ENCODE results near the gene CDH18.
A peak's percentile ranks its signal among the peaks of the same experiment; 100 is the strongest.

CDH18 gene, protein sequence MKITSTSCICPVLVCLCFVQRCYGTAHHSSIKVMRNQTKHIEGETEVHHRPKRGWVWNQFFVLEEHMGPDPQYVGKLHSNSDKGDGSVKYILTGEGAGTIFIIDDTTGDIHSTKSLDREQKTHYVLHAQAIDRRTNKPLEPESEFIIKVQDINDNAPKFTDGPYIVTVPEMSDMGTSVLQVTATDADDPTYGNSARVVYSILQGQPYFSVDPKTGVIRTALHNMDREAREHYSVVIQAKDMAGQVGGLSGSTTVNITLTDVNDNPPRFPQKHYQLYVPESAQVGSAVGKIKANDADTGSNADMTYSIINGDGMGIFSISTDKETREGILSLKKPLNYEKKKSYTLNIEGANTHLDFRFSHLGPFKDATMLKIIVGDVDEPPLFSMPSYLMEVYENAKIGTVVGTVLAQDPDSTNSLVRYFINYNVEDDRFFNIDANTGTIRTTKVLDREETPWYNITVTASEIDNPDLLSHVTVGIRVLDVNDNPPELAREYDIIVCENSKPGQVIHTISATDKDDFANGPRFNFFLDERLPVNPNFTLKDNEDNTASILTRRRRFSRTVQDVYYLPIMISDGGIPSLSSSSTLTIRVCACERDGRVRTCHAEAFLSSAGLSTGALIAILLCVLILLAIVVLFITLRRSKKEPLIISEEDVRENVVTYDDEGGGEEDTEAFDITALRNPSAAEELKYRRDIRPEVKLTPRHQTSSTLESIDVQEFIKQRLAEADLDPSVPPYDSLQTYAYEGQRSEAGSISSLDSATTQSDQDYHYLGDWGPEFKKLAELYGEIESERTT

DNA sequence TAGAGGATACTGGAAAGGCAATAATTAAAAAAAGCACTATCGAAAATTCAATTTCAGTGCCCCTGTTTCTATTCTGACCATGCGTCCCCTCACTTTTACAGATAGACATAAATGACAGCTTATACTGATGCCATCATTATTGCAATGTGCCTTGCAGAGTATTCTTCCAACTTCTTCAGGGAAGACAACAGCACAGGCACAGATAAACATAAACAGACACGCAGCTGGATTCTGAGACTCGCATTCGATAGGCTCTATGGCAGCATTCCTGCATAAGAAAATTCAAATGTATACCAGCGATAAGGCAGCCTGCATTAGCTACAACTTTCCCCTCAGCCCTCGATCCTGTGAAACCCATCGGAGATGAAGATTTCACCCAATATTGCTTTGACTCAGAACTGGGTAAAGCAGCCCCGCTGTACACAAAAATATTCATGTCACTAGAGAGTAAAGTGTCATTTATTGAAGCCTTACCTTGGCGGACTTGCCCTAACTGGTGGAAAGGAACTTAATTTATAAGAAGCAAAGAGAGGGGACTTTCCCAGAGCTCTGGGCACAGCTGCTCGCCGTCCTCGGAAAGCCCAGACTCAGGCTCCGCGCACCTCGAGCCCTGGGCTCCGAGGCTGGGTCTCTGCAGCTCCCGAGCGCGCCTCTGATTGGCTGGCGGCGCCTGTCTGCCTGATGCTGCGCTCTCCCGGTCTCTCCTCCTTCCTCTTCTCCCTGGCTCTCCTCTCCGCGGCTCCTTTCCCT lies at the start of gene CDH18:
CDH18 (minus strand) TSS at position 589 of the 750 bp plus-strand sequence. CDS start 149,214 bp downstream, outside the sequence.
- peak; percentile 38 for DNase-seq (ENCODE audit: low read depth)

GRCh38 chr5:20034717-20035116 lies 46.7 kb upstream of the CDH18 start:
- no peak for DNase-seq (ENCODE audit: low read depth)

- DNase-seq (ENCODE audit: low read depth), result no peak
Observed at GRCh38 chr5:20033881-20034280, 45.9 kb upstream of the CDH18 start.

- DNase-seq (ENCODE audit: low read depth), result peak; percentile 5
Observed at GRCh38 chr5:20032896-20033295, 44.9 kb upstream of the CDH18 start.

GRCh38 chr5:20030125-20030524 lies 42.1 kb upstream of the CDH18 start:
- no peak for DNase-seq (ENCODE audit: low read depth)

GRCh38 chr5:20029266-20029665 lies 41.3 kb upstream of the CDH18 start:
- no peak for DNase-seq (ENCODE audit: low read depth)

DNA sequence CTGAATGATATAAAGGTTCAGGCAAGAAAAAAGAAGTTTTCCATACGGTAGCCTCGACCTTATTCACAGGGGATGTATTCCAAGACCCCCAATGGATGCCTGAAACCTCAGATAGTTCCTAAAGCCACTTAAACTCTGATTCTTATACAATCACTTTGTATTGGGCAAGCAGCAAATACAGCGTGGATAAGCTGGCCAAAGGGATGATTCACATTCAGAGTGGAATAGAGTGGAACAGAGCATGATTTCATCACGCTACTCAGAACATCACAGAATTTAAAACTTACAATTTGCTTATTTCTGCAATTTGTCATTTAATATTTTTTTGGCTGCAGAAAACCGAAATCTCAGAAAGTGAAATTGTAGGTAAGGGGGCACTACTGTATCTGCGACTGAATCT lies 40.5 kb upstream of the CDH18 start:
- DNase-seq (ENCODE audit: low read depth), result peak; percentile 48

GRCh38 chr5:20023686-20024180 lies 35.7 kb upstream of the CDH18 start:
- no peak for DNase-seq (ENCODE audit: low read depth)

DNA sequence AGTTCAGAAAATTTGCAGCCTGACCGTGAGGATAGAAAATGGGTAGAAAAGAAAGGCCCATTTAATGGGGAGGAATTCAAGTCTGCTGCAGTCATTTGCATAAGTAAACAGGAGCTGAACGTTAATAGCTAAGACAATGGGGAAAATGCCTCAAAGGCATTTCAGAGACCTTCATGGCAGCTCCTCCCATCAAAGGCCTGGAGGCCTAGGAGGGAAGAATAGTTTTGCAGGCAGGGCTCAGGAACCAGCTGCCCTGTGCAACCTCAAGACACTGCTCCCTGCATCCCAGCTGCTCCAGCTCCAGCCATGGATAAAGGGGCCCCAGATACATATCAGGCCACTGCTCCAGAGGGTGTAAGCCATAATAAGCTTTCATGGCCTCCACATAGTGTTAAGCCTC lies 32.2 kb upstream of the CDH18 start:
- no peak for DNase-seq (ENCODE audit: low read depth)

GRCh38 chr5:20017021-20017420 lies 29.0 kb upstream of the CDH18 start:
- no peak for DNase-seq (ENCODE audit: low read depth)

DNA sequence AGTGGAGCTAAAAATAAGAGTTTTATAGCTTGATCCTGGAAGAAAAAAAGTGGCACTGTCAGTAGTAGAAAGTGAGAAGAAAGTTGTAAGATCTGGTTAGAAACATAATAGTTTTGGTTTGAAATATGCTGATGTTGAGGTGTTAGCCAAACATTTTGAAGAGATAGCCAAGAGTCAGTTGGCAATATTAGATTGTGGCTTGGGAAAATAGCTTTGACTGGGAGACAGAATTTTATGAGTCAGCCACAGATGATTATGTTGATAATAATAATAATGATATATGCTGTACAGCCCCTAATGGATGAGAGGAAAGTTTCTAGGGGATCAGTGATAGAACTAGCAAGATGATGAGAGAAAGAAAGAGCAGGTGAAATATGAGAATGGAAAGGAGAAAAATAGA lies 12.4 kb upstream of the CDH18 start:
- DNase-seq (ENCODE audit: low read depth), result peak; percentile 12

GRCh38 chr5:19988457-19988856 lies 457 bp upstream of the CDH18 start:
- DNase-seq (ENCODE audit: low read depth), result no peak

- no peak for DNase-seq (ENCODE audit: low read depth)
Observed at GRCh38 chr5:19986806-19987205, 1.2 kb downstream of the CDH18 start.

DNA sequence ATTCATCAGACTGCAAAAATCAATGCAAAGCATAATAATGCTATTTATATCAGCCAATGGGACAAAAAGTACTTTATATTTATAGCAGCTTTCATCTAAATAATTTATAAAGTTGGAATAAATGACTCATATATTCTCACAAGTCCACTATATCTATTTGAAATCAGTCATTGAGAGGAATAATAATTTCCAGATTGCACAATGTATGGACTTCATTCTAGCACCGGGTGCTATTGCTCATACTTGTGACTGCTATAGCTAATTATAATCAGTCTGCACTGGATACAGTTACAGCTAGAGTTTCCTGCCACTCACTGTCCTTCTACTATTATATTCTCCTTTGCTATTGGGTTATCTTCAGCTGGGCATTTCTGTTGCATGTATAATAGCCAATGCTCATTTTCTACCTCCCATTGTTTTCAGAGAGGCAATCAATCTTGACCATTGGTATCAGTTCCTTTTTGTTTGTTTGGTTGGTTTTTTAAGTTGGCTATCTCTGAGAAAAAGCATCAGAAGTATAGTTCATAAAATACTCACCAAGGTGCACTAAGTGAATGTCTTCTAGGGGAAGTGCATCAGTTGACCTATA lies 1.9 kb downstream of the CDH18 start:
- peak; percentile 21 for DNase-seq (ENCODE audit: low read depth)

GRCh38 chr5:19978476-19978875 lies 9.5 kb downstream of the CDH18 start:
- no peak for DNase-seq (ENCODE audit: low read depth)

DNA sequence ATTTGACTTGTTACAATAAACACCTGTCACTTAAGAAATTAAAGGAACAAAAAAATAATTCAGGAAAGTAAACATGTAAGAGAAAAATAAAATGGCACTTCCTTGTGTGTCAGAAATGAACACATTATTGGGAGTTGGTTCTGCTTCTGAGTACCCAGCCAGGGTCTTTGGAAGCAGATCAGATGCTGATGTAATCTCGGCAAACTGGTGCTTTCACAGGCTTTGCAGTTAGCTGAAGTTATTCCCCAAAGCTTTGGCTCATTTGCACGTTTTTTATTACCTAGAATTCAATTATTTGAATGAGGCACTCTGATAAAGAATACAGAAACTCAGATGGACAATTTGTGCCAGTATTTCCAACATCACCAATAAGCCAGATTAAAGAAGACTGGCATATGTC lies 10.9 kb downstream of the CDH18 start:
- no peak for DNase-seq (ENCODE audit: low read depth)

DNA sequence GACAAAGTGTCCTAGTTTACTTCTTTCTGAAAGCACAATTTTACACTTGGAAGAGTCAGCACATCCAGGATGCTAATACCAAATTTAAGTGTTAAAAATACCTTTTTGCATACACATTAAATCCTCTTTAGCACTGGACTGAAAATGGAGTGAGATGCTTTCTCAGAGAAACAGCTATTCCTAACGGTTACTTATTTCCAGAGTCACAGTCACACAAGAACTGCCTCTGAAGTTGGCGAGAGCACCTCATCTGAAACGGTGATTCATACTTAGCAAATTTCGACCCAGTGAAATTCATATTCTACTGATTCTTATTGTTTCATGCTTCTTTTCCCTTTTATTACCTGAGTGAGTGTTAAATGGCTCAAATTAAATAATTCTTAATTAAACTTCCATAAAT lies 12.2 kb downstream of the CDH18 start:
- no peak for DNase-seq (ENCODE audit: low read depth)

DNA sequence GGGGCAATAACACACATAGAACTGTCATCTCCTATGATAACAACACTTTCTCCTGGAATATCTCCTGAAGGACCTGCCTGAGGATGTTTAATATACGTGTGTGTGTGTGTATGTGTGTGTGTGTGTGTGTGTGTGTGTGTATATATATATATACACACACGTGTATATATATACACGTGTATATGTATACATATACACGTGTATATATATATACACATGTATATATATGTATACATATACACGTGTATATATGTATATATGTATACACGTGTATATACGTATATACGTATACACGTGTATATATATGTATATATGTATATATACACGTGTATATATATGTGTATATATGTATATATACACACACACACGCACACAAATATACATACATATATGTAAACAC lies 27.5 kb downstream of the CDH18 start:
- DNase-seq (ENCODE audit: low read depth), result no peak

GRCh38 chr5:19959830-19960384 lies 28.1 kb downstream of the CDH18 start:
- no peak for DNase-seq (ENCODE audit: low read depth)

- no peak for DNase-seq (ENCODE audit: low read depth)
Observed at GRCh38 chr5:19950897-19951296, 37.1 kb downstream of the CDH18 start.

DNA sequence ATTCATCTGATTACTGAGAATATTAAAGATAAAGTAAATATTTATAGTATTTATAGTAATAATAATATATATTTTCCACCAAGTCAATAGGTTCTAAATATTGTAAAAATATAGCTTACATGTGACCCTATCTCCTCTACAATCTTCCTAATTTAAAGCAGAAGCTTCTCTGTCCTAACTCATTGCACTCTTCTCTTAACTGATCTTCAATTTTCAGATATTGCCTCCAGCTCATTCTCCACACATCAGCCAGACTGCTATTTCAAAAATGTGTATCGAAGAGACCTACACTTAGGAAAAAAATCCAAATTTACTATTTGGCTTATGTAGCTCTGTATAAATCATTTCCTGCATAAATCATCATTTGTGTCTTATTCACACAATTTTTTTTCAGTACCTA lies 47.8 kb downstream of the CDH18 start:
- DNase-seq (ENCODE audit: low read depth), result no peak

- DNase-seq (ENCODE audit: low read depth), result no peak
Observed at GRCh38 chr5:19930451-19930850, 57.5 kb downstream of the CDH18 start.
